ENCODE results near the gene ABCG5. TPM values are rescaled to one million over a fixed set of nuclear protein-coding genes. Genes with fewer than 3 reads are reported as not detected.

ABCG5 gene
- total RNA-seq, 6 donors from 2014 or later, result 0.09 TPM; not detected in 5

DNA sequence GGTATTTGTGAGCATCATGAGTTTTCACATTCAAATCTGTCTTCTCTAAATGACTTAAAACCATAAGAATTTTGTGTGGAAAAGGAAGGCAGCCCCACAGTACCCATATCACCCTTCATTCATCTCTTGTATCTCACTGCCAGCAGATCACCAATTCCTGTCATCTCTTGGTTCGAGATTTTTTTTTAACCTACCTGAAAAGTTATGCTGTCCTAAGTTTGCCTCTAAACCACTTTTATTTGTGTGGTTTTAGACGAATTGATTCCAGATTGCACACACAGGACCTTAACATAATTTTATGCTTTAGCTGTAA, 32.0 kb downstream of the ABCG5 start:
- 85 to 86% methylated on average over 2 of the region's 2 CpGs for WGBS, 2 donors
- H3K36me3 ChIP-seq, result peaks cover 2 to 42% (median 10%) of the 10 kb centered on the region in 4 donors
- no peak for DNase-seq
- no peak for TF ChIP-seq POLR2AphosphoS5 (IDR thresholded peaks at IDR 0.05)
- no peaks in the 10 kb centered on the region for H3K4me1 ChIP-seq
- H3K9me3 ChIP-seq, result no peaks in the 10 kb centered on the region
- ATAC-seq (ENCODE audit: low FRiP score in 2 of 2), result no peak
- H3K4me3 ChIP-seq, result no peak overlapping the region
- no peak overlapping the region for H3K27ac ChIP-seq
- no peaks in the 10 kb centered on the region for H3K27me3 ChIP-seq

DNA sequence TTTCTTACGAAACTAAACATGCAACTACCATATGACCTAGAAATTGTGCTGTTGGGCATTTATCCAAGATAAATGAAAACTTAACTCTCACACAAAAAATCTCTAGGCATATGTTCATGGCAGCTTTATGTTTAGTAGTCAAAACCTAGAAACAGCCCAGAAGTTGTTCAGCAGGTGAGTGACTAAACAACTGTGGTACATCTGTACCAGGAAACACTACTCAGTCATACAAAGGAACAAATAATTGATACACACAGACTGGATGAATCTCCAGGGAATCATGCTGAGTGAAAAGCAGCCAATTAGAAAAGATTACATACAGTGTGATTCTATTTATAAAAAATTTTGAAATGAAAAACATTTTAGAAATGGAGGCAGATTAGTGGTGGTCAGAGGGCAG, 35.5 kb downstream of the ABCG5 start:
- ATAC-seq (ENCODE audit: low FRiP score in 2 of 2) (no peak), DNase-seq (no peak)
- H3K4me3 ChIP-seq, result no peak overlapping the region
- peaks cover 2 to 22% (median 6%) of the 10 kb centered on the region in 4 donors for H3K36me3 ChIP-seq
- no peak overlapping the region for H3K27ac ChIP-seq
- 80 to 91% methylated on average over 1 of the region's 1 CpG for WGBS, 2 donors
- no peaks in the 10 kb centered on the region for H3K9me3 ChIP-seq
- no peaks in the 10 kb centered on the region for H3K4me1 ChIP-seq
- H3K27me3 ChIP-seq, result no peaks in the 10 kb centered on the region
- no peak for TF ChIP-seq POLR2A (IDR thresholded peaks at IDR 0.05)
- TF ChIP-seq, protein P1, sequence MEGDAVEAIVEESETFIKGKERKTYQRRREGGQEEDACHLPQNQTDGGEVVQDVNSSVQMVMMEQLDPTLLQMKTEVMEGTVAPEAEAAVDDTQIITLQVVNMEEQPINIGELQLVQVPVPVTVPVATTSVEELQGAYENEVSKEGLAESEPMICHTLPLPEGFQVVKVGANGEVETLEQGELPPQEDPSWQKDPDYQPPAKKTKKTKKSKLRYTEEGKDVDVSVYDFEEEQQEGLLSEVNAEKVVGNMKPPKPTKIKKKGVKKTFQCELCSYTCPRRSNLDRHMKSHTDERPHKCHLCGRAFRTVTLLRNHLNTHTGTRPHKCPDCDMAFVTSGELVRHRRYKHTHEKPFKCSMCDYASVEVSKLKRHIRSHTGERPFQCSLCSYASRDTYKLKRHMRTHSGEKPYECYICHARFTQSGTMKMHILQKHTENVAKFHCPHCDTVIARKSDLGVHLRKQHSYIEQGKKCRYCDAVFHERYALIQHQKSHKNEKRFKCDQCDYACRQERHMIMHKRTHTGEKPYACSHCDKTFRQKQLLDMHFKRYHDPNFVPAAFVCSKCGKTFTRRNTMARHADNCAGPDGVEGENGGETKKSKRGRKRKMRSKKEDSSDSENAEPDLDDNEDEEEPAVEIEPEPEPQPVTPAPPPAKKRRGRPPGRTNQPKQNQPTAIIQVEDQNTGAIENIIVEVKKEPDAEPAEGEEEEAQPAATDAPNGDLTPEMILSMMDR (IDR thresholded peaks at IDR 0.05), result no peak
- no peak for TF ChIP-seq POLR2AphosphoS5 (IDR thresholded peaks at IDR 0.05)
- no peak for TF ChIP-seq EP300 (IDR thresholded peaks at IDR 0.05)

DNA sequence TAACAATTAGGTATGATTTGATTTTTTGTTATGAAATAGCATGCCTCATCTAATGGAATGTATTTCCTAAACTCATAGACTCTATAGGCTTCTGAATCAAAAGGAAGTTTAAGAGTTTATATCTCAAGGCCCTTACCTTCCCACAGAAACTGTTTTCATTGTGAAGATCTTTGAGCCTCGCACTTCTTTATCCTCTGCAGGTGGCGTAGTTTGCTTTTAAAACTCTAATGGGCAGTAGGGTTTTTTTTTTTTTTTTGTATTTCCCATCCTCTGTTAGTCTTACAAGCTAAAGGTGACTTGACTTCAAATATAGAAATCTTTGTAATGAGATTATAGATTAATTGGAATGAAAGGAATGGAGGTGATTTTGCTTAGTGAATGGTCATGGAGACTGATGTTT, 36.5 kb downstream of the ABCG5 start:
- DNase-seq (no peak), ATAC-seq (ENCODE audit: low FRiP score in 2 of 2) (no peak)
- Histone ChIP-seq H3K4me1 (no peaks in the 10 kb centered on the region), H3K27ac (no peak overlapping the region), H3K9me3 (no peaks in the 10 kb centered on the region), H3K27me3 (no peaks in the 10 kb centered on the region), H3K36me3 (peaks cover 2 to 26% (median 8%) of the 10 kb centered on the region in 4 donors), H3K4me3 (no peak overlapping the region)
- 94 to 95% methylated on average over 2 of the region's 2 CpGs for WGBS, 2 donors
- TF ChIP-seq POLR2AphosphoS5 (IDR thresholded peaks at IDR 0.05) (no peak), POLR2A (IDR thresholded peaks at IDR 0.05) (no peak), EP300 (IDR thresholded peaks at IDR 0.05) (no peak)
- TF ChIP-seq, protein P1 (IDR thresholded peaks at IDR 0.05), result no peak

DNA sequence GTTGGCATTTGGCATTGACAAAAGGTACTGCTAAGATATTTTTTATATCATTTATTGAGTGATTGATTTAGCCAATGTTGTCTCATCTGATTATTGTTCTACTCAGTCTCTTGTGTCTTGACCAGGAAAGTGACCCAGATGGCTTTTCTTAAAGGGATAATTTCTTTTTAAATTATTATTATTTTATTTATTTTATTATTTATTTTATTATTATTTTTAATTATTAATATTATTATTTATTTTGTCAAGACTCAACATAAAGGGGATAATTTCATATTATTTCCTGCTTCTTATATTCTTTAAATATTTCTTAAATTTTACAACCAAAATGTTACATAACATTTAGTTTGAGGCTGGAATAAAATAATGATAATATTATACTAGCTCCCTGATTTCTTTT, 37.7 kb downstream of the ABCG5 start:
- Histone ChIP-seq H3K4me1 (no peaks in the 10 kb centered on the region), H3K27ac (no peak overlapping the region), H3K27me3 (no peaks in the 10 kb centered on the region), H3K36me3 (peaks cover 0 to 32% (median 7%) of the 10 kb centered on the region in 4 donors), H3K4me3 (no peak overlapping the region), H3K9me3 (no peaks in the 10 kb centered on the region)
- ATAC-seq (ENCODE audit: low FRiP score in 2 of 2) (no peak), DNase-seq (no peak)
- TF ChIP-seq POLR2AphosphoS5 (IDR thresholded peaks at IDR 0.05) (no peak), POLR2A (IDR thresholded peaks at IDR 0.05) (no peak), EP300 (IDR thresholded peaks at IDR 0.05) (no peak)
- TF ChIP-seq, protein P1 (IDR thresholded peaks at IDR 0.05), result no peak

DNA sequence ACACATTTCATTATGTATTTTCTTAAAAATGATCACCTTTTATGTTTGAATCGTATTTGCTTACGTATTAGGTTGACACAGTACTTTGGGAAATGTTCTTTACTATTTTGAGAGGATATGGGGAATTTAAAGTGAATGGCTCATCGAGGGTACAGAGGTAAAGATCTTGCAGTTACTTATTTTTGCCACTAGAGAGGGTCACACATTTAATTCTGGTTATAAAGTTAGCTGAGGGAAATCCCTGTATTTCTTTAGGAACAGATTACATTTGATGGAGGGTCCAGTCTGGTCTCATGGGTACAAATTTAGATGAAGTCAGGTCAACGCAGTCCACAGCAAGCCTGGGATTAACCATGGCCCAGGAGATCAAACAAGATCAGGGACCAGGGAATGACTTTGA, 40.3 kb downstream of the ABCG5 start:
- whole genome bisulfite sequencing, 2 donors, result 83 to 87% methylated on average over 4 of the region's 4 CpGs

More for the DNA sequence above, 40.3 kb downstream of the ABCG5 start:
- Histone ChIP-seq H3K4me3 (no peak overlapping the region), H3K27ac (no peak overlapping the region), H3K27me3 (no peaks in the 10 kb centered on the region), H3K9me3 (no peaks in the 10 kb centered on the region), H3K4me1 (no peaks in the 10 kb centered on the region), H3K36me3 (peaks cover 0 to 26% (median 3%) of the 10 kb centered on the region in 4 donors)
- ATAC-seq (ENCODE audit: low FRiP score in 2 of 2) (no peak), DNase-seq (no peak)
- TF ChIP-seq POLR2A (IDR thresholded peaks at IDR 0.05), result no peak
- TF ChIP-seq, protein P1 (IDR thresholded peaks at IDR 0.05), result no peak
- no peak for TF ChIP-seq POLR2AphosphoS5 (IDR thresholded peaks at IDR 0.05)
- no peak for TF ChIP-seq EP300 (IDR thresholded peaks at IDR 0.05)

All from upper lobe of left lung (tissue), 6 donors.